Thoracic aorta (tissue), 2 donors: ENCODE data around the gene TNS3. TPM values are rescaled to one million over a fixed set of nuclear protein-coding genes. Genes with fewer than 3 reads are reported as not detected.

Source experiments
- ATAC-seq: fragments of 150-250 bp; one replicate; pipeline ENCODE4 v1.8.0; 2017; ENCODE audit warnings: low read depth; ENCODE audit not compliant: insufficient number of reproducible peaks, low FRiP score
- DNase-seq: peaks from one replicate; pipeline ENCODE4 v3.0.0-alpha.2; 2020; ENCODE audit warnings: low spot score
- H3K27ac ChIP-seq, 2 donors: fragments of 200-600 bp; sonication (generic); 1 replicate in 1 of 2; 2 replicates in 1 of 2; pipeline ENCODE4 v1.5.1; 2016; ENCODE audit warnings: mild to moderate bottlenecking in 2 of 2, moderate library complexity in 2 of 2
- H3K27me3 ChIP-seq: fragments of 200-600 bp; sonication (generic); replicated peaks from 2 replicates; pipeline ENCODE4 v1.6.0; 2016; ENCODE audit warnings: mild to moderate bottlenecking; ENCODE audit not compliant: insufficient read depth
- H3K36me3 ChIP-seq: fragments of 200-600 bp; sonication (generic); one replicate; pipeline ENCODE4 v1.5.1; 2016
- H3K4me1 ChIP-seq, 2 donors: fragments of 200-600 bp; sonication (generic); 1 replicate in 1 of 2; 2 replicates in 1 of 2; pipeline versions ENCODE4 v1.5.1 to v1.6.0; 2016; ENCODE audit warnings: low read depth in 2 of 2, mild to moderate bottlenecking in 1 of 2; ENCODE audit not compliant: control insufficient read depth in 1 of 2
- H3K4me3 ChIP-seq: fragments of 200-600 bp; sonication (generic); 2 replicates; pipeline ENCODE4 v1.5.1; 2016; ENCODE audit warnings: mild to moderate bottlenecking
- H3K9me3 ChIP-seq: fragments of 200-600 bp; sonication (generic); 2 replicates; pipeline ENCODE4 v1.5.1; 2016
- CTCF ChIP-seq: fragments of 200-600 bp; sonication (generic); IDR thresholded peaks from one replicate; pipeline ENCODE4 v1.5.1; 2019; ENCODE audit warnings: antibody characterized with exemption
- total RNA-seq, 2 donors: library from RNA; depleted of rRNA; stranded (reverse); fragments of >200 nt; gene quantifications; one replicate each; pipeline versions ENCODE4 v1.1.0 to v1.2.3, GENCODE V29; 2016

Gene TNS3
- total RNA-seq, 2 donors from 2014 or later, result 138 to 151 TPM

GRCh38 chr7:47535035-47535703 is 46.7 kb downstream of the TNS3 start:
- no peak overlapping the region for H3K4me3 ChIP-seq
- no peaks in the 10 kb centered on the region for H3K9me3 ChIP-seq
- H3K27me3 ChIP-seq, result no peaks in the 10 kb centered on the region
- no peak for ATAC-seq
- H3K27ac ChIP-seq, result no peak overlapping the region
- peaks cover 20 to 38% of the 10 kb centered on the region in 2 donors for H3K4me1 ChIP-seq
- no peaks in the 10 kb centered on the region for H3K36me3 ChIP-seq
- no peak for TF ChIP-seq CTCF
- DNase-seq, result no peak

DNA sequence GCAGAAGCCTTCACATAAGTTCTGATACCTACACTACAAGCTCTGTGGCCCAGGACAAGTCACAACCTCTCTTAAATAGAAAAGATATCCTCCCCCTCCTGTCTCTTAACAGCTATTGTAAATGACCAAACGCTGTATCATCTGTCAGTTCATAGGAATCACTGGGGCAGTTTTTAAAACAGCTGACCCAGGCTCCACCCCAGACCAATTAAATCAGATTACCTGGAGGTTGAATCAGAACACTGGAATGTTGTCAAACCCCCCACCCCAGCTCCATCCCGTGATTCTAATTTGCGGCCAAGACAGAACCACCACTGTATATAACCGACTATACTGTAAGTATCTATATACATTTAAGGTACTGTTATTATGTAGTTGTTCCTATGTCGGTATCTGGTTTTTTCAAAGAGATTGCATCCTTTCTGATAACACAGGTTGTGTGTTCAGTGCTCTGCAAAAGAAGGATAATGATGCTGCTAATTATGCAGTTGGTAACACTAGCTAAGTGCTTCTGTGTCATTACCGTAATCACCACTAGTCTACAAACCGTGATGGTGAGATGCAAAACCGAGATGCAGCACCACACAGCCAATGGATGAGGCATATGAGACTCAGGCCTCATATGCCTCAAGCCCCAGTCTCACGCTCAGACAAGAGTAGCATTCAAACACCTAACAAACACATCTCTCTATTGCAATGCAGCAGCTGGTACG is 47.4 kb downstream of the TNS3 start:
- no peak for TF ChIP-seq CTCF
- H3K27me3 ChIP-seq, result no peaks in the 10 kb centered on the region
- ATAC-seq (no peak), DNase-seq (no peak)
- peaks cover 18 to 38% of the 10 kb centered on the region in 2 donors for H3K4me1 ChIP-seq
- H3K4me3 ChIP-seq, result no peak overlapping the region
- H3K36me3 ChIP-seq, result no peaks in the 10 kb centered on the region
- H3K27ac ChIP-seq, result no peak overlapping the region
- H3K9me3 ChIP-seq, result no peaks in the 10 kb centered on the region

DNA sequence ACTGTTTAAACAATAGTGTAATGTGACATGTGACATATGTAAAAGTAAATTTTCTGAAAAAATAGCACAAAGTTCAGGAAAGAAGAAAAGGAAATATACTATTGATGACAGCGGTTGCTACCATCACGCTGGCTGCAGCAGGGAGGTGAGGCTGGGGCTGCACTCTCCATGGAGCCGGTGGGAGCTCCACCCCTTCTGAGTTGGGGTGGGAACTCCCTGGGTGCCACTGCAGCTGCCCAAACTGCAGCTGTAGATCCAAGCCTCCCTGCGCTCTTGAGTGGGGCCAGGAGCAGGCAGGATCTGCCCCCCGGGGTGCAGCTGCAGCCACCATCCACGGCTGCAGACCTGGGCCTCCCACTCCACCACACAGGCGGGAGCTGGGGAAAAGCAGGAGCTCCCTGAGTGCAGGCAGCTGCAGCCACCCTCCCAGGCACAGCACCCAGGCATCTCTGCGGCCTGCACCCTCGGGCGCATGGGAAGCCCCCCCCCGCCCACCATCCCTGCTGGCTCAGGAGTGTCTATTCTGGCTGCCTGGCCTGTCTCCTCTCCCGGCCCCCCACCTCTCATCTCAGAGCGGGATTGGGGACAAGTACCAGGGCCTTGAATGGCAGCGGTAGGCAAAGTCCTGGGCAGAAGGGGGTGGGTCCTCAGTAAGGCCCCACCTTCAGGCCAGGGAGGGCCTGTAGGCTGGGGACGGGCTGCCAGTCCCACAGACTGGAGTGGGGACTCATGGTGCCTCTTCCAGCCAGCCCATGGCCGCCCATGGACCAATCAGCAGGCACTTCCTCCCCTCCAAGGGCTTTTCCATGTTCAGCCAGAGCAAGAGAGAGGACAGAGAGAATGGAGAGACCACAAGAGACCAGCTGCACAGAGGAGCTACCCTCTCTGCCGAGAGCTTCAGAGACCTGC is 50.1 kb downstream of the TNS3 start:
- Histone ChIP-seq H3K4me3 (no peak overlapping the region), H3K27ac (no peak overlapping the region), H3K27me3 (no peaks in the 10 kb centered on the region), H3K4me1 (peaks cover 8 to 16% of the 10 kb centered on the region in 2 donors), H3K9me3 (no peaks in the 10 kb centered on the region), H3K36me3 (peaks cover 6% of the 10 kb centered on the region)
- no peak for TF ChIP-seq CTCF
- DNase-seq (no peak), ATAC-seq (no peak)

- TF ChIP-seq CTCF, result no peak
- Histone ChIP-seq H3K9me3 (no peaks in the 10 kb centered on the region), H3K4me1 (no peaks in the 10 kb centered on the region), H3K27ac (no peak overlapping the region), H3K4me3 (no peak overlapping the region), H3K36me3 (peaks cover 11% of the 10 kb centered on the region), H3K27me3 (no peaks in the 10 kb centered on the region)
- DNase-seq, result no peak
- no peak for ATAC-seq
Observed at GRCh38 chr7:47529826-47530555, 51.9 kb downstream of the TNS3 start.
